Brain pericyte (primary cell): ENCODE results near the gene SRPX.

Experiments
- DNase-seq: peaks from one replicate; pipeline ENCODE4 v3.0.0-alpha.2; 2012; ENCODE audit warnings: low read depth, low spot score

SRPX gene

DNA sequence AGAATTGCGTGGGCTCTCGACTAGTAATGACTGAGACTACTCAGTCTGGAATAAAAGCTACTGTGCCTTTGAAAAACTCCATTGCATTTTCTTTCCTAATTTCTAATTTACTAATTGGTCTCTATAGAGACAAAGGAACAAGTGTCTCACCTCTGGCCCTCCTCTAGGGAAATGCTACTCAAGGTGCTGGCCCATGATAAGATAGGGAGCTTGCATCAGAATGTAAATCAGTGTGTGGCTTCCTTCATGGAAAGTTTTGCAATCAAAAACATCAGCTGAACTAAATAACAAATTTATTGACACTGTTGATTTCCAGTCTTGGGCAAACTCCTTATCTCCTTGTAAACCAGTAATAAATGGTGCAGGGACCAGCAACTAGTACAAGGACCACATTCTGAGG is 81.8 kb downstream of the SRPX start:
- DNase-seq = no peak

DNA sequence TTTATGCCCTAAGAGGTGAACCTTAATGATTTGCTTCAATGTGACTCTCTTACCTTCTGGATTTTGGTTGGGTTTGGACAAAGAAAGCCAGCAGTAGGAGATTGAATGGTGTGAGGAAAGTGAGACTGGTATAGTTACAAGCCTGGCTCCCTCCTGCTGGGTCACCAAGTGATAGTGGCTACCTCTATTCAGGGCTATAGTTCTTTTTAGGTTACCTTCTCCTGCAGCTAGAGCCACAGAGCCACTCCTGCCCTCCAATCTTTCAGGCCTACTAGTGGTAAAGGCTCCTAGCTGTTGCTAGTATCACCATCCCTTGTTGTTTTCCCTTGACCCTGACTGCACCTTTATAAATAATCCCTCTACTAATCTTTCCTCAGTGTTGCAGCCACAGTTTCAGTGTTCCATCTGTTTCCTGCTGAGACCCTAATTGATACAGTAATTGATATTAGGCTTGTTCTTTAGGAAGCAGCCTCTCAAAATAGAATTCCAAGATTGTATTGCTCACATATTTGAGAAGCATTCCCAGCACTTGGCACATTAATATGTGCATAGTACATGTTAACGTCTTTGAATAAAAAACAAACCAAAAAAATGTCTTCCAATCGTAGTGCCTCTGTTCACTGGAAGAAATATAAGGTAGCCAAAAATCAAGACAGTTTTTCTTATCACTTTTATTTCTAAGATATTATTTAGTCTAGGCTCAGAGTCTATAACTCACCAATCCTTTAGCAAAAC is 82.3 kb downstream of the SRPX start:
- no peak for DNase-seq

- DNase-seq = no peak
Measured at GRCh38 chrX:38129366-38129765, 91.3 kb downstream of the SRPX start.

GRCh38 chrX:38127961-38128360 is 92.7 kb downstream of the SRPX start:
- DNase-seq = no peak

DNA sequence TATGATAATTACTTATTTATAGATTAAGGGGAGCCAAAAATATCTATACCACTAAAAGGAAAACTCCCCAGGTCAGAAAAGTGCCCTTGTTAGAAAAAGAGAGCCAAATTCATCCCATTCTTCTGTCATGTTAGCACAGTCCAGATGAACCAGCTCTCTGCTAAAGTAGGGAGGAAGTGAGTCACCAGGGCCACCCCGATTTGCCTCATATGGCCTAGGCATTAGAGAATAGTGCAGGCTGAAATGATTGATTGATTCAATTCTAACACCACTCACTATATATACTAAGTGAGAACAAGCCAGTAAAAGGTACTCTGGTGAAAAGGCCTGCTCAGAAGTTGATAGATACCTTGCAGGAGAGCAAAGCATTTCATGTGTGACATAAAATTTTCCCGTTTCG is 94.5 kb downstream of the SRPX start:
- DNase-seq = no peak

- no peak for DNase-seq
Measured at GRCh38 chrX:38124000-38124399, 96.7 kb downstream of the SRPX start.

DNA sequence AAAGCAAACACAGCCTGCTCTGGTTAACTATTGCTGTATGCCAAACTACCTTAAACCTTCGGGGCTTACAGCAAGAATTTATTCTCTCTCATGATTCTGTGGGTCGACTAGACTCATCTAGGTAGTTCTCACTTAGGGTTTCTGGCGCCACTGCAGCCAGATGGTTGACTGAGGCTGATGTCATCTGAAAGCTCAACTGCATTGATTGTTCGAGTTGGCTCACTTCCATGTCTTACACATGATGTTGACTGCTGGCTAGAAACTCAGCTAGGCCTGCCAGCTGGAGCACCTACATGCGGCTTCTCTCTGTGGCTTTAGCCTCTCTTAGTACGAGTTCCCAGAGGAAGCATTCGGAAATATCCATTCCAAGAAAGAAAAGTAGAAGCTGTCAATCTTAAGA is 103.2 kb downstream of the SRPX start:
- DNase-seq = no peak

DNA sequence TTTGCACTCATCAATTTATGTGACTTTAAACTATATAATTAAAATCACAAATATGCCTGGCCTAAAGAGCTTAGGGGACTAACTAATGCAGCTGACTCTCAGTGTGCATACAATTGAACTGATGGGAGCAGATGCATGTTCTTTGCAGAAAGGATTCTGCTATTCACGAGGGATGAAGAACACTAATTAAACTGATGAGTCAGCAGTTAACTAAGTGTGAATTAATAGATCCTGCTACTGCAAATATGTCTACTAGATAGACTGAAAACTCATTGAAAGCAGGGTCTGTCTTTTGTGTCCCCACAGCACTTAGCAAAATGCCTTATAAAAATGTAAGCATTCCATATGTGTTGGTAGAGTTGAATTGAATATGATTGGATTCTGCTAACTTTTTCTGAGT is 104.0 kb downstream of the SRPX start:
- no peak for DNase-seq

- no peak for DNase-seq
Measured at GRCh38 chrX:38112566-38112965, 108.1 kb downstream of the SRPX start.

DNA sequence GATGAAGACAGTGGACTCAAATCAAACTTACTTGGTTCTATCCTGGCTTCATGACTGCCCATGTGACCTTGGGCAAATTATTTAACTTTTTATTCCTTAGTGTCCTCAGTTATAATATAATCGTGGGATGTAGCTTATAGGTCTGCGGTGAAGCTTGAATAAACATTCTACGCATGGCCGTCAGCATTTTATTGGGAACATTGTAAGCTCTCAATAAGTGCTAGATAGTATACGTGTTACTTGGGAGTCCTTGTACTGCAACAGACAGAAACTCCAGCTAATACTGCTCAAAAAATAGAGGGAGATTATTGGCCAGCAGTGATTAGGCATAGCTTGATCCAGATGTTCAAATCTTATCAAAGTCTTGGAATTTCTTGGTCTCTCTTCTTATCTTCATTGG is 109.5 kb downstream of the SRPX start:
- DNase-seq = no peak

DNA sequence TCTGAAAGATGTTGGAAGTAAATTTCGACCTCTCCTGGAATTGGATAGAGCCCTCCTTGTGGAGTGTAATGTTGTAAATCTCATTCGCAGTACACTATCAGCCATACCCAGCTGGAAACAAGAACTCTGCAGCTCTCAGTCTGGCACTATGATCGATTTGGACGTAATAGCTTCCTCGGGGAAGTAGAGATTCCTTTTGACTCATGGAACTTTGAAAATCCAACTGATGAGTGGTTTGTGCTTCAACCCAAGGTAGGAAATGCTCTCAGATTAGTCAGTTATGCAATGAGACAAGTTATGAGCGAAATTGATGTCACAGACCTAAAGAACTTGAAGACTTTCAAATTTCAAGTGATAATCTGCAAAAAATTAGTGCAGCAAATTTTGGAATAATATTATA is 110.4 kb downstream of the SRPX start:
- DNase-seq = no peak

- DNase-seq = no peak
Measured at GRCh38 chrX:38109042-38109898, 111.4 kb downstream of the SRPX start.

DNA sequence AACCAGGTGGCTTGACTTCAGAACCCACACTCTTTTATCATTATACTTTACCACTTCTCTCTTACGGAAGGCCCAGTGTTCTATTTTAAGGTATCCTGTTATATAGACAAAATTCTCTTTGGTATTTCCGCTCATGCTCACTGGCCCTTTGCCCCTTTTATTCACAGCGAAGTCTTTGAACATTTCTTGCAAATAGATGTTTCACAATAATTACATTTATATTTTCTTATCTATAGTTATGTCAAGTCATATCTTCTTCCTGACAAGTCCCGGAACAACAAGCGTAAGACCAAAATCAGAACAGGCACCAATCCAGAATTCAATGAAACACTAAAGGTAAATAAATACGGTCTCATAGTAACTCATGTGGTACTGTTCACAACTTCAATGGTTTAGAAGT is 112.3 kb downstream of the SRPX start:
- no peak for DNase-seq

DNA sequence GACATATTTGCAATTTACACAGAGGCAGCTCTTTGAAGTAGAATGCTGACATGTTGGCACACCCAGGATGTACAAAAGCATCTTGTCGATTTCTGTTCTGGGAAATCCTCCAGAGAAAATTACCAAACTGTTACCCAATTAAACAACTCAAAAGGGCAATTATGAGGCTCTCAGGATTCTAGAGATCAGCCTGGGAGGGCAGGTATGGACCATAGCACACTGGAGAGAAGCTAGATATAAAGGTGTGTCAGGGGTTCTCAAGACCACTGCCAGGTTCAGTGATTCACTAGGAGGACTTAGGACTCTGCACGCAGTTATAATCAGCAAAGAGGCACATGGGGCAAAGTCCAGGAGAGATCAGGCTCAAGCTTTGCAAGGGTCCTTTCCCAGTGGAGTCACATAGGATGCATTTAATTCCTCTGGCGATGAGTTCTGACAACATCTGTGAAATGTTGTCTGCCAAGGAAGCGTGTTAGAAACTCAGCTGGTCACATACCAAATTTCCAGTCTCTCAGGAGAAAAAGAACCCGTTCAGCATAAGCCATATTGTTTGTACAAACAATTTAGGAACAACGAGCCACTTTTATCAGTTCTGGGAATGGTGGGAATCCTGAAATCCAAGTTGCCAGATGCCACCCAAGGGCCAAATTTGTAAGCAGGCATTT is 113.5 kb downstream of the SRPX start:
- DNase-seq = no peak

- no peak for DNase-seq
Measured at GRCh38 chrX:38105216-38105725, 115.4 kb downstream of the SRPX start.

DNA sequence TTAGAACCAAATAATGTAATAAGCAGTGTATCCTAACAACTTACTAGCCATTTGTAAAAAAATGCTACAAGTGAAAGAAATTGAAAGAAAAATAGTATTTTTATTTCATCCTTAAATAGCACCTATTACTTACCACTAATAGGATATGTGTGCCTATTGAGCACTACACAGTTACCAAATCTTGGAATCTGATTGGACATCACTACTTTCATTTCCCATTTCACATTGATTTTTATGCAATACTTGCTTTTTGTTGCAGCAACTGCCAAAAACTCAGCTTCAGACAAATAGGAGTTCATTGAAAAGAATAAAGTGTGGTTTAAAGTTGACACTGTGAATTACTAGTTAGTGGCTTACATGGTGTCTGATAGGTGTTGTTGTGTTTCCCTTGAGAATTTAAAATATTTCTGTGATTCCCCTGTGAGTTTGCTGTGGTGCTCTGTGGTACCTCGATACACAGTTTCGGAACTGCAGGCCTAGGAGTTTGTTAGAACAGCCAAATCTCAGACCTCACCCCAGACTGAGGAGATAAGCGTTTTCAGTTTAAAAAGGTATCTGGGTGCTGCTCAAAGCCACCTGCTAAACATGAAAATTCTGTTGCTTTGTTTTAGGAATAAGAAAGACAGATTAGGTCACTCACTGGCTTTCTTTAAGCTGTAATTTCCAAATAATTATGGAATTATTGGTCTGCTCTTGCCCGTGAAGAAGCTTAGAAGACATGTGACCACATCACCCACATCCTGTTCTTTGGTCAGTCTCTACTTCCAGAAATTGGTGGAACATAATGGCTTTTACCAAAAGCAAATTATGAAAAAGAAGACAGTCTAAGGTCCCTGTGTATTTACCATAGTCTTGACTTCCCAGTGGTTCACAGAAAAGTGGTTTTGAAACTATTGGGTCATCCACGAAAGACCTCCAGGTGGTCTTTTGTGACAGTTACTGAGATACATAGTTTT is 116.5 kb downstream of the SRPX start:
- no peak for DNase-seq

GRCh38 chrX:38102875-38103274 is 117.8 kb downstream of the SRPX start:
- DNase-seq = no peak

GRCh38 chrX:38102240-38102639 is 118.4 kb downstream of the SRPX start:
- DNase-seq = no peak

DNA sequence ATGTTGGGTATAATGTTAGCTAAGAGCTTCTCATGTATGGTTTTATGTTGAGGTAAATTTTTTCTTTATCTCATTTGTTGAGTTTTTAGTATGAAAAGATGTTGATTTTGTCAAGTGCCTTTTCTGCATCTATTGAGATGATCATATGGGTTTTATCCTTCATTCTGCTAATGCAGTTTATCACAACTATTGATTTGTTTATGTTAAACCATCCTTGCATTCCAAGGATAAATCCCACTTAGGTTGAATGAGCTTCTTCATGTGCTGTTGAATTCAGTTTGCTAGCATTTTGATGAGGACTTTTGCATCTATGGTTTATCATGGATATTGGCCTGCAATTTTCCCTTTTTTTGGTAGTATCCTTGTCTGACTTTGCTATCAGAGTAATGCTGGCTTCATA is 121.0 kb downstream of the SRPX start:
- no peak for DNase-seq
